Caco-2 (cell line): ENCODE measurements around the gene RSPH4A. TPM values are rescaled to one million over a fixed set of nuclear protein-coding genes. Genes with fewer than 3 reads are reported as not detected.
A peak's percentile ranks its signal among the peaks of the same experiment; 100 is the strongest.

Experiments
- BruUV-seq: library from RNA; stranded (reverse); fragments of 400-500 nt; replicated peaks from 2 replicates; lab custom pipeline; 2021; lab: Mats Ljungman, UMichigan
- CTCF ChIA-PET: fragments of 300-600 bp; sonication (Branson Sonifier 250); formaldehyde crosslinking; loops from one replicate; lab custom pipeline; 2022; ENCODE audit warnings: antibody characterized with exemption; lab: Charles Lee
- POLR2A ChIA-PET: fragments of 300-600 bp; sonication (Branson Sonifier 250); formaldehyde crosslinking; loops from one replicate; lab custom pipeline; 2022; ENCODE audit warnings: antibody characterized with exemption; lab: Charles Lee
- DNase-seq, 2 experiments: peaks; one replicate each; pipeline versions ENCODE4 v3.0.0 to v3.0.0-alpha.2; 2020 to 2022
- H3K27me3 ChIP-seq: replicated peaks from 2 replicates; pipeline ENCODE4 v1.6.0; 2011; ENCODE audit warnings: low read length; ENCODE audit not compliant: control insufficient read depth, insufficient read depth
- H3K36me3 ChIP-seq: 2 replicates; pipeline ENCODE4 v1.5.1; 2011; ENCODE audit warnings: low read length; ENCODE audit not compliant: control insufficient read depth, insufficient read depth
- H3K4me1 ChIP-seq: fragments of 250-450 bp; sonication (Bioruptor Pico); 2 replicates; pipeline ENCODE4 v1.5.1; 2020; ENCODE audit warnings: mild to moderate bottlenecking
- H3K4me3 ChIP-seq: 2 replicates; pipeline ENCODE4 v1.5.1; 2011; ENCODE audit warnings: low read depth, mild to moderate bottlenecking, control low read depth, low read length
- H3K9me3 ChIP-seq: fragments of 250-450 bp; sonication (Bioruptor Pico); 2 replicates; pipeline ENCODE4 v1.5.1; 2020; ENCODE audit warnings: mild to moderate bottlenecking, moderate library complexity
- H3K27ac Mint-ChIP-seq: one replicate; pipeline ENCODE4 v1.8.0; 2022; ENCODE audit warnings: mixed read lengths; ENCODE audit not compliant: unreplicated experiment
- H3K27me3 Mint-ChIP-seq: one replicate; pipeline ENCODE4 v1.8.0; 2022; ENCODE audit warnings: mixed read lengths; ENCODE audit not compliant: insufficient read depth, unreplicated experiment
- H3K36me3 Mint-ChIP-seq: one replicate; pipeline ENCODE4 v1.8.0; 2022; ENCODE audit warnings: mild to moderate bottlenecking, mixed read lengths; ENCODE audit not compliant: insufficient read depth, unreplicated experiment
- H3K4me1 Mint-ChIP-seq: one replicate; pipeline ENCODE4 v1.8.0; 2022; ENCODE audit warnings: low read depth, mixed read lengths; ENCODE audit not compliant: unreplicated experiment
- H3K4me3 Mint-ChIP-seq: one replicate; pipeline ENCODE4 v1.8.0; 2022; ENCODE audit warnings: mild to moderate bottlenecking, moderate library complexity, mixed read lengths; ENCODE audit not compliant: unreplicated experiment
- H3K9me3 Mint-ChIP-seq: one replicate; pipeline ENCODE4 v1.8.0; 2022; ENCODE audit warnings: mixed read lengths; ENCODE audit not compliant: unreplicated experiment
- intact Hi-C: fragments of 100-400 bp; cut with micrococcal nuclease; formaldehyde crosslinking; loops from one replicate; pipeline ENCODE4 v1.10.0; 2022; ENCODE audit not compliant: unreplicated experiment
- total RNA-seq: library from RNA; stranded (reverse); gene quantifications from 2 replicates; pipeline ENCODE4 v1.2.3, GENCODE V29; 2022
- TF ChIP-seq, protein P1 (sequence below), 2 experiments: fragments of 200-600 bp in 1 of 2; IDR thresholded peaks; 1 replicate in 1 of 2; 2 replicates in 1 of 2; pipeline versions ENCODE4 v1.5.1 to v1.8.0; 2011 to 2022; ENCODE audit warnings: antibody characterized with exemption in 1 of 2, control low read depth in 1 of 2, inconsistent platforms in 1 of 2, low read depth in 1 of 2, low read length in 1 of 2, mild to moderate bottlenecking in 1 of 2, moderate library complexity in 1 of 2; ENCODE audit not compliant: insufficient read depth in 1 of 2, severe bottlenecking in 1 of 2, unreplicated experiment in 1 of 2

The RSPH4A gene
- total RNA-seq, 1 experiment from 2014 or later, result 0.20 TPM

DNA sequence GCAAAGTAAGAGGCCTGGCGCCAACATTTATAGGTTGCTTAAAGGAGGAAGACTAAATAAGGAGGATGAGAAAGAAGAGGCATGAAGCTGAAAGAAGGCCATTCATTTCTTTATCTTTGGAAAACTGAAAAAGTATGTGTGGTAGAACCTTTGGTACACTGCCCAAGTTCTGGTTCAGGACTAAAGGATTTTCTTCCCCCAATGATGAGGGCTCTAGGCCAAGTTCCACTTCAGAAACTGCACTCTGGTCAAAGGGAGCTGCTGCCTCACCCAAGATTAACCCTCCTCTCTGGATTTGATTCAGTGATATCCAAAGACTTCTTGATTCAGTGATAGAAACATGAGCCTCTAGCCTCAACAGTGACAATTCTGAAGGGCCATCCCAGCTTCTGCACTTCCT is 59.7 kb downstream of the RSPH4A start:
- no peak for DNase-seq
- H3K27me3 ChIP-seq, result no peaks in the 10 kb centered on the region
- Mint-ChIP-seq H3K4me1 (peaks cover 7% of the 10 kb centered on the region), H3K36me3 (peaks cover 3% of the 10 kb centered on the region), H3K4me3 (no peak overlapping the region), H3K9me3 (no peaks in the 10 kb centered on the region), H3K27me3 (peaks cover 2% of the 10 kb centered on the region), H3K27ac (no peak overlapping the region)
- no TSS peak for BruUV-seq
- no peaks in the 10 kb centered on the region for H3K4me1 ChIP-seq
- no peaks in the 10 kb centered on the region for H3K9me3 ChIP-seq
- intact Hi-C loops, result no loop called here
- H3K36me3 ChIP-seq, result no peaks in the 10 kb centered on the region
- POLR2A ChIA-PET, result interaction anchor here (0.5 kb wide), 1 partner anchor 301 kb away, joined by 3 read pairs; no protein-coding TSS in a partner anchor
- TF ChIP-seq, protein P1, sequence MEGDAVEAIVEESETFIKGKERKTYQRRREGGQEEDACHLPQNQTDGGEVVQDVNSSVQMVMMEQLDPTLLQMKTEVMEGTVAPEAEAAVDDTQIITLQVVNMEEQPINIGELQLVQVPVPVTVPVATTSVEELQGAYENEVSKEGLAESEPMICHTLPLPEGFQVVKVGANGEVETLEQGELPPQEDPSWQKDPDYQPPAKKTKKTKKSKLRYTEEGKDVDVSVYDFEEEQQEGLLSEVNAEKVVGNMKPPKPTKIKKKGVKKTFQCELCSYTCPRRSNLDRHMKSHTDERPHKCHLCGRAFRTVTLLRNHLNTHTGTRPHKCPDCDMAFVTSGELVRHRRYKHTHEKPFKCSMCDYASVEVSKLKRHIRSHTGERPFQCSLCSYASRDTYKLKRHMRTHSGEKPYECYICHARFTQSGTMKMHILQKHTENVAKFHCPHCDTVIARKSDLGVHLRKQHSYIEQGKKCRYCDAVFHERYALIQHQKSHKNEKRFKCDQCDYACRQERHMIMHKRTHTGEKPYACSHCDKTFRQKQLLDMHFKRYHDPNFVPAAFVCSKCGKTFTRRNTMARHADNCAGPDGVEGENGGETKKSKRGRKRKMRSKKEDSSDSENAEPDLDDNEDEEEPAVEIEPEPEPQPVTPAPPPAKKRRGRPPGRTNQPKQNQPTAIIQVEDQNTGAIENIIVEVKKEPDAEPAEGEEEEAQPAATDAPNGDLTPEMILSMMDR (IDR thresholded peaks at IDR 0.05; ENCODE audit: insufficient read depth in 1 of 2, low read depth in 1 of 2, low read length in 1 of 2, severe bottlenecking in 1 of 2, unreplicated experiment in 1 of 2), result no peak
- no peak overlapping the region for H3K4me3 ChIP-seq
- CTCF ChIA-PET, result no interaction called here

DNA sequence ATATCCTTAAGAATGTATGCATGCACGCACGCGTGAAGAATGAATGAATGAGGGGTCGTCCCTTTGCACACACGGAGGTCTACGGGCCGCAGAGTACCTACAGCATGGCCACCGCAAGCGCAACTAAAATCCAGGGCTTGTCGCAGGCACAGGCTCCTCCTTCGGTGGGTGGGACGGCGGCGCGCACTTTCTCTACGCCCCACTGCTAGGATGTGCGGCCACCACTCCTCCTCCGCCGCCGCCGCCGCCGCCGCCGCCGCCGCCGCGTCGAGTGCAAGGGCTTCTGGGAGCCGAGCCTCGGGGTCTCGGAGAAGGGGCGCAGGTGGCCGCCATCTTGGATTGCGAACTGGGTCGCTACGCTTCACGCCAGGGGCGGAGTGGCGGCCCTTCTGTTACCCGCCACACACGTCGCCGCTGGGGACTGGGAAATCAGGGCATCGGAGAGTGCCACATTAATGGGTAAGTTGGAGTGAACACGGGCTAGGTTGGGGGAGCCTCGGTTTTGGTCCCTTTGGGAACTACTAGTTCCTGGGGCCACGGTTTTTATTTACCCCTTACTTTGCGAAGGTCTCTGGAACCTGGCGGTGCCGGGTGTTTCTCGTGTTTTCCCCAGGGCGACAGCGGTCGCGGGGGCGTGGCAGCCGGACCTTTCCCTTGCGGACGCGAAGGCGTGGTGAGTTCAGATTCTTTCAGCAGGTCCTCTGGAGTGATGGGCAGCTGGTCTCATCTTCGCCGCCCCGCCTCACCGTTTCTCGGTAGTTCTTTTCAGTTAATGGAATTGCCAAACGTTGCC is 64.8 kb downstream of the RSPH4A start, which contains the start of gene KPNA5:
TSS of gene KPNA5 (plus strand) at position 332 of the 793 bp plus-strand sequence. CDS start at position 456, 124 bp downstream.
- TF ChIP-seq, protein P1 (IDR thresholded peaks at IDR 0.05; ENCODE audit: insufficient read depth in 1 of 2, low read depth in 1 of 2, low read length in 1 of 2, severe bottlenecking in 1 of 2, unreplicated experiment in 1 of 2), result no peak
- no peaks in the 10 kb centered on the region for H3K27me3 Mint-ChIP-seq
- intact Hi-C loops, result loop anchor here (1.0 kb wide), 2 partner anchors 13 to 110 kb away; partner anchors contain the start of genes RWDD1 and ZUP1
- peaks cover 7% of the 10 kb centered on the region for H3K4me1 Mint-ChIP-seq
- peaks cover 10% of the 10 kb centered on the region for H3K36me3 Mint-ChIP-seq
- POLR2A ChIA-PET, result interaction anchor here (0.5 kb wide), 1 partner anchor 12 kb away, joined by 9 read pairs; the partner anchor contains the start of gene ZUP1
- TSS peak; percentile 40 for BruUV-seq
- peak within 1 kb of the TSS; percentile 83 for H3K4me3 Mint-ChIP-seq
- CTCF ChIA-PET, result no interaction called here
- no peaks in the 10 kb centered on the region for H3K9me3 Mint-ChIP-seq
- peak within 1 kb of the TSS; percentile 89 for H3K27ac Mint-ChIP-seq
- Histone ChIP-seq H3K4me3 (peak within 1 kb of the TSS; percentile 69), H3K36me3 (peaks cover 1% of the 10 kb centered on the region; the same call in 1 of the 2 replicates), H3K27me3 (no peaks in the 10 kb centered on the region), H3K9me3 (no peaks in the 10 kb centered on the region), H3K4me1 (peaks cover 4% of the 10 kb centered on the region)
- peak; percentile 90 to 93 for DNase-seq

DNA sequence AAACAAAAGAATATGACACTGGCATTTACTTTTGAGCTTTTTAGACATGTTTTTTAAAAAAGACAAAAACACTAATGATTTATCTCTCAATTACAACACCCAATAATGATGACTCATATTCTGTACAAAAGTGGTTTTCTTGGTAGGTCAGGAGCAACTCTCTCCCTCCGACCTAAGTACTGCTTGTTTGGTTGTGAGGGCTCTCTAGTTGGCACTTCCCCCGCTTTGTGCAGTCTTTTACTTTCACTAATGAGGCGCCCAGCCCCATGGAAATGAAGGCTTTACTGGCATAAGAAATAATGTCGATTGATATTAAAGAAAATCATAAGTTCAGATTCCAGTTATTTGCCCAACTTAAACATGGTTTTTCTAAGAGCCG is 66.0 kb downstream of the RSPH4A start:
- BruUV-seq, result no TSS peak
- Histone ChIP-seq H3K4me3 (peak overlapping the region; percentile 69), H3K27me3 (no peaks in the 10 kb centered on the region), H3K9me3 (no peaks in the 10 kb centered on the region), H3K36me3 (peaks cover 1% of the 10 kb centered on the region; the same call in 1 of the 2 replicates), H3K4me1 (peaks cover 4% of the 10 kb centered on the region)
- Mint-ChIP-seq H3K9me3 (no peaks in the 10 kb centered on the region), H3K36me3 (peaks cover 10% of the 10 kb centered on the region), H3K4me3 (peak overlapping the region; percentile 83), H3K27ac (peak overlapping the region; percentile 89), H3K4me1 (peaks cover 7% of the 10 kb centered on the region), H3K27me3 (no peaks in the 10 kb centered on the region)
- CTCF ChIA-PET, result no interaction called here
- TF ChIP-seq, protein P1 (IDR thresholded peaks at IDR 0.05; ENCODE audit: insufficient read depth in 1 of 2, low read depth in 1 of 2, low read length in 1 of 2, severe bottlenecking in 1 of 2, unreplicated experiment in 1 of 2), result no peak
- intact Hi-C loops, result no loop called here
- POLR2A ChIA-PET, result no interaction called here
- DNase-seq, result no peak

Other genes starting within 250 kb of the RSPH4A start
- gene DSE, start 245.5 kb upstream of the RSPH4A start, total RNA-seq, result 2.8 and 3.4 TPM in 2 replicates
- not detected in 2 replicates for gene CALHM6, start 155.1 kb upstream of the RSPH4A start, total RNA-seq
- 1.1 and 1.3 TPM in 2 replicates for gene CALHM5, start 104.8 kb upstream of the RSPH4A start, total RNA-seq
- gene TRAPPC3L, start 70.8 kb upstream of the RSPH4A start, total RNA-seq, result not detected in 2 replicates
- gene CALHM4, start 62.7 kb upstream of the RSPH4A start, total RNA-seq, result 1.8 and 3.4 TPM in 2 replicates
- 35.0 and 37.9 TPM in 2 replicates for gene RWDD1, start 45.0 kb upstream of the RSPH4A start, total RNA-seq
- 14.0 and 14.3 TPM in 2 replicates for gene ZUP1, start 52.3 kb downstream of the RSPH4A start, total RNA-seq
- gene KPNA5, start 64.7 kb downstream of the RSPH4A start, total RNA-seq, result 12.0 and 12.2 TPM in 2 replicates
- gene FAM162B, start 149.2 kb downstream of the RSPH4A start, total RNA-seq, result not detected in 2 replicates
- 0.41 and 0.81 TPM in 2 replicates for gene GPRC6A, start 212.6 kb downstream of the RSPH4A start, total RNA-seq